CD4-positive, alpha-beta T cell treated with Interleukin-21 for 1 hour (primary cell): ENCODE measurements around the gene PRDM16.
"Not testable (repeated sequence)": the region's sequence is repeated elsewhere in the genome, so short reads cannot be mapped to it uniquely, and the experiment has no call there.

Experiments
- DNase-seq: peaks from one replicate; pipeline ENCODE4 v3.0.0-alpha.2; 2020

Gene PRDM16

DNA sequence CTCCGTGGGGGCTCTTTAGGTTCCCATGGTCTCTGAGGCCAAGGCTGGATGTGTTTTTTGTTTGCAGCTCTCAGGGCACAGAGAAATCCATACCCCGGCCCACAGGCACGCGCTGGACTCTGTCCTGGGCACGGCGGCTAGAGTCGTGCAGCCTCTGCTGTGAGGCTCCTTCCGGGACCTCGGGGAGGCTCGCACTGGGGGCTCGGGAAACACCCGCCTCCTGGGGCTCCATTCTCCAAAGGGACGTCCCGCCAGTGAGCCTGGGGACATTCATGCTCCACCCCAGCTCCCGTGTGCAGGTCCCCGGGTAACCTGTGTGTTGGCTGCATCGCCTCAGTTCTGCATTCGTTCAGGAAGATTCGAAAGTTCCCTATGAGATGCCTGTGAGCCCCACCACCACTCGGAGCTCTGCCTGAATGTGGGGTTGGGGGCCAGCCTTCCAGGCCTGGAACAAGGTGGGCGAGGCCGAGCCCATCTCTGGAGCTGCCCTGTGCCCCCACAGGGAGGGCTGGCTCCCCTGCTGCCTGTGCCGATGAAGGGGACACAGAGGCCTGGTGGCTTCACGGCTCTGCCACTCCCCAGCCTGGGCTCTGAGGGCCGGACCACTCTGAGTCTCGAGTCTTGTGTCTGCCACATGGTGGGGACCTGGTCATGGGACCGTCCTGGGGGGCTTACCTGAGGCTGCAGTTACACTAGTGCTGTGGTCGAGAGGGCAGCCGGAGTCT, 203.5 kb downstream of the PRDM16 start:
- DNase-seq, result no peak

- no peak for DNase-seq
These were observed 204.4 kb downstream of the PRDM16 start for GRCh38 chr1:3273447-3273846.

- DNase-seq, result no peak
These were observed 206.0 kb downstream of the PRDM16 start for GRCh38 chr1:3274972-3275371.

DNA sequence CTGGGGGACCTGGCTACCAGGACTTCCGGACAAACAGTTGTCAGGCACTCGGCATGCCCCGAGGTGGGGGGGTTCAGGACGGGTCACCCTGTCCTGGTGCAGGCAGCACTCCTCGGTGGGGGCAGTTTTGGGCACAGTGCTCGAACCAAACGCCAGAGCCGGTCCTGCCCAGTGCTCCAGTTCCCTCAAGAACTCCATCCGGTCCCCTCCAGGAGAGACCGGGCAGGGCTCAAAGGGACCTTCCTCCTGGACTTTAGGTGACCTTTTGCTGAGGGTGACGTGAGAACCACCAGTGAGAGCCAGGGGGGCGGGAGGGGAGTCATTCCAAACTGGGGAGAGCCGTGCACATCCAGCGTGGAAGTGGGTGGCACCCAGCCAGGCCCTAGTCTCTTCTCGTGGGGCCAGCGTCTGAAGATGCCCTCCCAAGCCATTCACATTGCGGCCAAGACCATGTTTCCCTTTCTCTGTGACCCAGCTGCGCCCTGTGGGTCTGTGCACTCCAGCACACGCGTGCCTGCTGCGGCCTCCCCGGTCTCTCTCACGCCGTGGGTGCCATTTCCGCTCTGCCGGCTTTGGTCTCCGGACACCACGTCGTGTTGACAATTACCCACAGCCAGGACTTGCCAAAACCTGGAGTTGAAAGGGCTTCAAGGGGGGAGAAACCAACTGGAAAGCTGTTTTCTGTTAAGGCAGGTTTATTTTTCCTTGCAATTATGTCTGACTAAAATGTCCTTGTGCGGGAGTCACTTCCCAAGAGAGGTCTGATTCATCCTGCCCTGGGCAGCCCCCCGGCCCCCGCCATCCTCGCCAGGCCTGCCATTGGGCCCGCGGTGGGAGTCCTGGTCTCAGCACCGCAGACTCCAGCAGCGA, 206.7 kb downstream of the PRDM16 start:
- DNase-seq, result no peak

GRCh38 chr1:3276341-3276800, 207.4 kb downstream of the PRDM16 start:
- no peak for DNase-seq

GRCh38 chr1:3277011-3277471, 208.0 kb downstream of the PRDM16 start:
- no peak for DNase-seq

DNA sequence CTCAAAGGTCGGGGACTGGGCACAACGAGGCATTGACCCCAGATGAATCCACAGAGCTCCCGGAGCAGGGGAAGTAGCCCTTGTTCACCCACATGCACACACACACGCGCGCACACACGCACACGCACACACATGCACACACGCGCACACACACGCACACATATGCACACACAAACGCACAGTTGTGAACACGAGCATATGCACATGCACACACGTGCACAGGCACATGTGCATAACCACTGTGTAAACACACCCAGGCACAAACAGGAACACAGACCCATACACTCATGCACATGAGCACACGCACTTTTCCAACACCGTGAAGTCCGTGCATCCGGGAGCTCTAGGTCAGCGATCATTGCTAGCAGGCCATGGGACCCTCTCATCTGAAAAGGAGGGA, 208.6 kb downstream of the PRDM16 start:
- DNase-seq, result no peak

GRCh38 chr1:3278416-3279181, 209.6 kb downstream of the PRDM16 start:
- DNase-seq, result no peak

DNA sequence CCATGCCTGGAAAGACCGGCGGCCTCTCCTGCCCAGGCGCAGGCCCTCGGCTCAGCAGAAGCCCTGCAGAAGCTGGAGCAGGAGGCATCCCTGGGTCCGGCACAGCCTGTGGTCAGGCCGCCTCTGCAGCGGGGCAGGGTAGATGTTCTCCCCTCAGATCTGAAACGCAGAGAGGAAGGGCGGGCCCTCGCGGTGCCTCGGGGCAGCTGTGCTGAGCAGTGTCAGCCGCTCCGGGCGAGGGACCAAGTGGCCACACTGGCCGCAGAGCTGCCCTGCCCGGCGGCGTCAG, 210.1 kb downstream of the PRDM16 start:
- DNase-seq, result no peak

GRCh38 chr1:3281735-3282134, 212.7 kb downstream of the PRDM16 start:
- DNase-seq, result no peak

- DNase-seq, result no peak
These were observed 213.2 kb downstream of the PRDM16 start for GRCh38 chr1:3282186-3282585.

DNA sequence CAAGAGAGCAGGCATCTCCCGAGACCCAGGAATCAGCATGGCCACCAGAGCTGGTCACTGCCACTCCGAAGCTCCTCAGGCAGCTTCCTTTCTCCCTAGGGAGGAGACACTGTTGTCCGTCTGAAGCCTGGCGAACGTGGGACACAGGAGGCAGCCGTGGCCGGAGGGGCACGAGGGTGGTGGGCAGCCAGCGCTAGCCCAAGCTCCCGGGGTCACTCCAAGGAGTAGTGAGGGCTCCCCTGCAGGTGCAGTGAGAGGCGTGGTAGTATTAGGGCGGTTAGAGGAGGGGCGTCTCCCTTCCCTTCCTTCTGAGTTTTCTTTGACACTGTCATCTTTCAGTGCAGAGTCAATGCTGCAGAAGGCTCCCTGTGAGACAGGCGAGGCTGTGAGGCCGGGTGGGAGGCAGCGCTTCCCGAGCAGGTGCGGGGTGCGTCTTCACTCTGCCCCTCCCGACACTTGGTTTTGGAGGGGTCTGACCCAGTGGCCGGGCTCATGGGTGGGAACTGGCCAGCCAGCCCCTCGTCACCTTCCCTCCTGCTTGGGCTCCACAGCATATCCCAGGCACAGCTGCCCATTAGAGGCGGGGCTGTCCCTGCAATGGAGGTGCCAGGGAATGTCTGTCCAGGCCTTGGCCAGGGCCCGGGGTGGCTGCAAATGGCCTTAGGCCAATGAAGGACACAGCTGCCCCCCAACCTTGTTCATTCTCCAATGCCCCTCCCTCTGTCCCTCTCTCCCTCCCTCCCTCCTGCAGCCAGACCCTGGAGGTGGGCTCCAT, 213.8 kb downstream of the PRDM16 start:
- no peak for DNase-seq

DNA sequence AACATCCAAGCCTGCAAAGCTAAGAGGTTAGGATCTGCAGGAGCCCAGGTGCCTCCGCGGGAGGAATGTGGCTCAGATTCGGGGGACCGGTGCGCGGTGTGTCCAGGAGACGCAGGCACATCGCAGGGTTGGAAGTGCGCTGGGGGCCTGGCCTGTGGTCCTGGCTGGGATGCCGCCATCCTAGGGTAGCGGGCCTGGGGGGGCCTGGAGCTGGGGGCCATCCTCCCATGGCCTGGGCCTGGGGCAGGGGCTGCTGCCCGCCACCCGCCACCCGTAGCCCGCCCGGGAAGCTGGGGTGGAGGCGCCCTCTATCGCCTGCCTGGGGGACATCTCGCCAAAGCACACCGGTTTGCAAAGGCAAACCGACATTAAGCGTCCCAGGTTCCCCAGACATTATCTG, 214.8 kb downstream of the PRDM16 start:
- DNase-seq, result no peak

DNA sequence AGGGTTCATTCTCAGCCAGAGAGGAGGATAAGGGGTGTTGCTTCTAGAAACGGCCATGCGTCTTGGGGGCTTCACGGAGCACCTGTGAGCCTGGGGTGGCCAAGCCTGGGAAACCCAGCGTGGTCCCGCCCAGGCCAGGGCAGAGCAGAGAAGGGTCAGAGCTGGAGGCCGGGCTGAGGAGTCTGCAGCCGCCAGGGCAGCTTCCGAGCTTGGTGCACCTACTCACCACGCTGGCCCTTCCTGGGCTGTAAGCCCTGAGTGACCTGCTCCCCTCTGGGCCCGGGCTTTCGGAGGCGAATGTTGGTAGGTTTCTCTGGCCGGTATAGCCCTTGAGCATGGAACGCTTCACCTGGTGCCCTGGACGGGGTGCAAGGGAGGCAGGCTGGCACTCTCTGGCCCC, 215.7 kb downstream of the PRDM16 start:
- no peak for DNase-seq

DNA sequence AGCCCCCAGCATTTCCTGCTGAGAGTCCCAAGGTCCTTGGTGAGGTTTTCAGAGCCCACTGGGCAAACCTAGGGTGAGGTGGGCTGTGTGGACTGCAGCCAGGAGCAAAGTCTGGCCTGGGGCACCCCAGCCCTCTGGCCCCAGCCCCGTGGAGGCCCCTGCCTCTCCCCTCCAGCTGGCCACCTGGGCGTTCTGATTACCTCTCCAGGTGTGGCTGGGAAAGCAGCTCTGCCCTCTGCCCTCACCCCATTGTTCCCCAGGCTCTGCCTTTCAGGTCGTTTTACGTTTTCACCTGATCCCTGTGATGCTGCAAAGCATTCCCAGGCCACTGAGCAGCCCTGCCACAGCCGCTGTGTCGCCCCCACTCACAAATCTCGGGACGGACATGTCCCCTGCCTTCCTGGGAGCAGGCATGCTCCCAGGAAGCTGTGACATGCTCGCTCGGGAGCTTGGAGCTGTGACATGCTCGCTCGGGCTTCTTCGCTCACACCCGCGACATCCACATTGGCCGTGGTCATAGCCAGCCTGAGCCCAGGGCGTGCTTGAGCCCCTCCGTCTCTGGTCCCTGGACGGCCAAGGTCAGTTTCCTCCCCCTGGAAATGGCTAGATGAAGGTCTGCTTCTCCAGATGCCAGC, 216.2 kb downstream of the PRDM16 start:
- DNase-seq, result no peak

DNA sequence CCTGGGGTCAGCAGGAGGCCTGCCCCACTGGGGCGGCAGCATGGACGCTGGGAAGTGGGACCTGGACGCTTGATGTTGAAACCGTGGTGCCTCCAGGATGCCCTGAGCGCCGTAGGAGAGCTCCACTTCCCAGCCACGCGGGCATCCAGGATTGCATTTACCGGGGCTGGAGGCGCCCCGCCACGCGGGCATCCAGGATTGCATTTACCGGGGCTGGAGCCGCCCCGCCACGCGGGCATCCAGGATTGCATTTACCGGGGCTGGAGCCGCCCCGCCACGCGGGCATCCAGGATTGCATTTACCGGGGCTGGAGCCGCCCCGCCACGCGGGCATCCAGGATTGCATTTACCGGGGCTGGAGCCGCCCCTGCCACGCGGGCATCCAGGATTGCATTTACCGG, 218.1 kb downstream of the PRDM16 start:
- not testable (repeated sequence) for DNase-seq

GRCh38 chr1:3287656-3288160, 218.7 kb downstream of the PRDM16 start:
- DNase-seq, result no peak

DNA sequence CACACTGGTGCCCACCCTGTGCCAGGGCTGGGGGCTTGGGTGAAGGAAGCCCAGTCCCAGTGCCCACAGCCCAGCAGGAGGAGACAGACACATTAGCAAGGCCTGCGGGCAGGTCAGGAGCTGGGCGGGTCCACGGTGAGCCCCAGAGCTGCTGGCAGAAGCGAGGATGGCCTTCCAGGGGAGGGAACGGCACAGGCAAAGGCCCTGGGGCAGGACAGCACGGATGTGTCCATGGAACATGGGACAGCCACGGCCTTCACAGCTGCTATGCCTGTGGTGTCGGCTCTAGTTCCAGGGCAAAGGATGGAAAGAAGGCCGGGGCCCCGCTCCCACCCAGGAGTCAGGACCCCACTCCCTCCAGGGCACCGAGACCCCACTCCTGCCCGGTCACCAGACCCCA, 220.5 kb downstream of the PRDM16 start:
- no peak for DNase-seq

DNA sequence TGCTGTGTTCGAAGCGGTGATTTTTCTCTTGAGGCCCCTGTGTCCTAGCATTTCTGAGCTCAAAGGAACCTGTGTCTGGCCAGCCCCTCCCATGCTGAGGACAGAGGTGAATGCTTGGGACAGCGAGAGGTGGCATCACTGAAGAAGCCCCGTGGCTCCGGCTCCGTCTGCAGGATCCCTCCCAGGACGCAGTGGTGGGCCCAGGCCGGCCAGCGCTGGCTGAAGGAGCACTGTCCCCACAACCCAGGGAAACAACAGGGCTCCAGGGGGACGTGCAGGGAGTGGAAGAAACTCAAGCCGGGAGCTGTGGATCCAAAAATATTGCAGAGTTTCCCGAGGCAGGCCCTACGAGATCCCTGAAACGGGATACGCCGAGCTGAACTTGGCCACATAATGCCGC, 221.4 kb downstream of the PRDM16 start:
- DNase-seq, result no peak

GRCh38 chr1:3290915-3291314, 221.9 kb downstream of the PRDM16 start:
- DNase-seq, result no peak

DNA sequence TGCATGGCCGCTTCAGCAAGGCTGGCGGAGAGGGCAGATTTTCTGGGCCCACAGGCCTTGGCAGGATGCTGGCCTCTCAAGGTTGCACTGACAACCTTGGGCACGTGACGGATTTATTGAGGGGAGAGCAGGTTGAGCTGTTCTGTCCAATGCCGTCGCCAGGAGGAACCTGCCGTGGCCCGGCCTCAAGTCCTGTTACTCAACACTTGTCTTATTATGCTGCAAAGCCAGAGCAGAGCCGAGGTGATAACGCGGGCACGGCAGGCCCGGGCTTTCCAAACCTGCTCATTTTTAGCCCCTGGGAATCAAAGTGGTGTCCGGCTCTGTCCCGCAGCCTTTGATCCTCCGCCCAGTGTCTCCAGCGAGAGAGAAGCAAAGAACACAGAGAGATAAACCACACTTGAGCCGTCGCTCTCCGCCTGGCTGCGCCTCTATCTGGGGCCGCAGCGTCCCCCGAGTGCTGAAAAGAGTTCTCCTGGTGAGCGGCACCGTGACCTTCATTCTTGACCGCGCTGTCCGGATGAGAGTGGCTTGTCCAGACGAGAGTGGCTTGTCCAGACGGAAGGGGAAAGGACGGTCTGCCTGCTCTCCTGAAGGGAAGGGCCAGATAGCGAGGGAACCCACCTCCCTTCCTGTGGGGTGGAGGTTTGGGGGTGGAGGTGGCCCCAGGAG, 223.2 kb downstream of the PRDM16 start:
- no peak for DNase-seq
